Thyroid gland (tissue), 4 donors: Measurements from ENCODE around the gene PODXL.

Experiments used
- POLR2A ChIP-seq, 2 donors: fragments of 450-650 bp; IDR thresholded peaks; one replicate each; pipeline ENCODE4 v1.6.1; 2017; ENCODE audit warnings: antibody characterized with exemption in 2 of 2, mild to moderate bottlenecking in 2 of 2, moderate library complexity in 1 of 2
- TF ChIP-seq, protein P1 (sequence below), 6 experiments: fragments of 200-600 bp in 3 of 6; fragments of 450-650 bp in 3 of 6; sonication (generic) in 3 of 6; IDR thresholded peaks; one replicate each; pipeline ENCODE4 v1.5.1; 2016 to 2019; ENCODE audit warnings: antibody characterized with exemption in 6 of 6, mild to moderate bottlenecking in 2 of 6, inconsistent platforms in 1 of 6, moderate library complexity in 1 of 6

DNA sequence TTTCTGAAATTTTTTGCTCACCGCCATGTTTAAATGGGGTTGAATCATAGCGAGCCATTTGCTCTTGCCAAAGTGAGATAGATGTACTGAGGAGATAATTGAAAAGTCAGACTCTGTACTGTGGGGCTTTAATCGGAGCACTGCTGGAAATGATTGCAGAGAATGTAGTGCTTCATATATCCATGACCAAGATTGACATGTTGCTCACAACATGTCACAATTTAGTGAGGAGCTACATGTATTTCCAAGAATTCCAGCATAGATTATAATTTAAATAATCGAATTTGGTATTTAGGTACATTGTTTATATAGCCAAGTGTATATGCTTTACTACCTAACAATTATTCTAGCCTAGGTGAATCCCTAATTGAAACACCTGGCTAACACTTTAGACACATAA is 66.5 kb downstream of the PODXL start:
- TF ChIP-seq, protein P1, sequence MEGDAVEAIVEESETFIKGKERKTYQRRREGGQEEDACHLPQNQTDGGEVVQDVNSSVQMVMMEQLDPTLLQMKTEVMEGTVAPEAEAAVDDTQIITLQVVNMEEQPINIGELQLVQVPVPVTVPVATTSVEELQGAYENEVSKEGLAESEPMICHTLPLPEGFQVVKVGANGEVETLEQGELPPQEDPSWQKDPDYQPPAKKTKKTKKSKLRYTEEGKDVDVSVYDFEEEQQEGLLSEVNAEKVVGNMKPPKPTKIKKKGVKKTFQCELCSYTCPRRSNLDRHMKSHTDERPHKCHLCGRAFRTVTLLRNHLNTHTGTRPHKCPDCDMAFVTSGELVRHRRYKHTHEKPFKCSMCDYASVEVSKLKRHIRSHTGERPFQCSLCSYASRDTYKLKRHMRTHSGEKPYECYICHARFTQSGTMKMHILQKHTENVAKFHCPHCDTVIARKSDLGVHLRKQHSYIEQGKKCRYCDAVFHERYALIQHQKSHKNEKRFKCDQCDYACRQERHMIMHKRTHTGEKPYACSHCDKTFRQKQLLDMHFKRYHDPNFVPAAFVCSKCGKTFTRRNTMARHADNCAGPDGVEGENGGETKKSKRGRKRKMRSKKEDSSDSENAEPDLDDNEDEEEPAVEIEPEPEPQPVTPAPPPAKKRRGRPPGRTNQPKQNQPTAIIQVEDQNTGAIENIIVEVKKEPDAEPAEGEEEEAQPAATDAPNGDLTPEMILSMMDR (IDR thresholded peaks at IDR 0.05), result no peak
- no peak for TF ChIP-seq POLR2A (IDR thresholded peaks at IDR 0.05)
